HG02943 (cell line): ENCODE data around the gene LNP1.
"Not testable (repeated sequence)": the region's sequence is repeated elsewhere in the genome, so short reads cannot be mapped to it uniquely, and the experiment has no call there.

Experiments
- ATAC-seq: cut with Tn5 transposase; IDR thresholded peaks from one replicate; pipeline ENCODE4 v1.9.1; 2021; ENCODE audit warnings: mild to moderate bottlenecking, low read depth, moderate library complexity; ENCODE audit not compliant: unreplicated experiment

The LNP1 gene

GRCh38 chr3:100426067-100426682 lies 24.8 kb downstream of the LNP1 start:
- ATAC-seq, result no peak

- no peak for ATAC-seq
These were observed 26.4 kb downstream of the LNP1 start for GRCh38 chr3:100427699-100428098.

GRCh38 chr3:100429187-100429716 lies 27.9 kb downstream of the LNP1 start:
- ATAC-seq, result no peak

GRCh38 chr3:100436951-100437350 lies 35.6 kb downstream of the LNP1 start:
- no peak for ATAC-seq

- no peak for ATAC-seq
These were observed 36.6 kb downstream of the LNP1 start for GRCh38 chr3:100437721-100438622.

GRCh38 chr3:100438623-100438974 lies 37.3 kb downstream of the LNP1 start:
- ATAC-seq, result no peak

- ATAC-seq, result no peak
These were observed 39.6 kb downstream of the LNP1 start for GRCh38 chr3:100440895-100441294.

GRCh38 chr3:100443690-100444089 lies 42.4 kb downstream of the LNP1 start:
- ATAC-seq, result no peak

GRCh38 chr3:100447067-100447466 lies 45.7 kb downstream of the LNP1 start:
- ATAC-seq, result not testable (repeated sequence)

- no peak for ATAC-seq
These were observed 46.7 kb downstream of the LNP1 start for GRCh38 chr3:100448079-100448478.

GRCh38 chr3:100449214-100449613 lies 47.9 kb downstream of the LNP1 start:
- ATAC-seq, result no peak

- ATAC-seq, result no peak
These were observed 53.3 kb downstream of the LNP1 start for GRCh38 chr3:100454677-100455076.

GRCh38 chr3:100455841-100456550 lies 54.7 kb downstream of the LNP1 start:
- no peak for ATAC-seq

GRCh38 chr3:100456745-100457144 lies 55.4 kb downstream of the LNP1 start:
- ATAC-seq, result no peak

GRCh38 chr3:100457811-100458210 lies 56.5 kb downstream of the LNP1 start:
- ATAC-seq, result no peak

GRCh38 chr3:100458814-100459213 lies 57.5 kb downstream of the LNP1 start:
- ATAC-seq, result no peak

- ATAC-seq, result peak; percentile 83
These were observed 61.7 kb downstream of the LNP1 start for GRCh38 chr3:100463002-100463401.

GRCh38 chr3:100463646-100464155 lies 62.4 kb downstream of the LNP1 start:
- no peak for ATAC-seq

GRCh38 chr3:100465892-100466777 lies 64.8 kb downstream of the LNP1 start:
- no peak for ATAC-seq

GRCh38 chr3:100467133-100467532 lies 65.8 kb downstream of the LNP1 start:
- no peak for ATAC-seq
